Right atrium auricular region (tissue), 2 donors: ENCODE data around the gene SEPTIN5. TPM values are rescaled to one million over a fixed set of nuclear protein-coding genes. Genes with fewer than 3 reads are reported as not detected.

Experiments
- DNase-seq: peaks from one replicate; pipeline ENCODE4 v3.0.0-alpha.2; 2019; ENCODE audit warnings: low spot score
- H3K27ac ChIP-seq, 2 donors: fragments of 200-600 bp; sonication (generic); 1 replicate in 1 of 2; 2 replicates in 1 of 2; pipeline ENCODE4 v1.5.1; 2016 to 2019
- H3K27me3 ChIP-seq, 2 donors: fragments of 200-600 bp; sonication (generic); one replicate each; pipeline versions ENCODE4 v1.5.1 to v1.6.0; 2017 to 2019
- H3K36me3 ChIP-seq: fragments of 200-600 bp; sonication (generic); one replicate; pipeline ENCODE4 v1.5.1; 2016
- H3K4me1 ChIP-seq, 2 donors: fragments of 200-600 bp; sonication (generic); one replicate each; pipeline versions ENCODE4 v1.5.1 to v1.6.0; 2017 to 2019
- H3K4me3 ChIP-seq, 2 donors: fragments of 200-600 bp; sonication (generic); 1 replicate in 1 of 2; 2 replicates in 1 of 2; pipeline ENCODE4 v1.5.1; 2017 to 2019; ENCODE audit warnings: mild to moderate bottlenecking in 1 of 2, moderate library complexity in 1 of 2
- H3K9me3 ChIP-seq, 2 donors: fragments of 200-600 bp; sonication (generic); one replicate each; pipeline ENCODE4 v1.5.1; 2019
- CTCF ChIP-seq, 2 donors: fragments of 200-600 bp; sonication (generic); IDR thresholded peaks; one replicate each; pipeline ENCODE4 v1.5.1; 2019; ENCODE audit warnings: antibody characterized with exemption in 2 of 2
- total RNA-seq, 2 donors: library from RNA; depleted of rRNA; stranded (reverse); fragments of >200 nt; gene quantifications; one replicate each; pipeline ENCODE4 v1.1.0, GENCODE V29; 2016

SEPTIN5 gene
- total RNA-seq, 2 donors from 2014 or later = 162 to 287 TPM

GRCh38 chr22:19720150-19720827 is 6.0 kb downstream of the SEPTIN5 start:
- Histone ChIP-seq H3K27me3 (no peaks in the 10 kb centered on the region), H3K36me3 (peaks cover 25% of the 10 kb centered on the region), H3K27ac (peak overlapping the region; percentile 91 to 96), H3K9me3 (no peaks in the 10 kb centered on the region), H3K4me3 (no peak overlapping the region), H3K4me1 (peaks cover 0 to 77% of the 10 kb centered on the region in 2 donors)
- TF ChIP-seq CTCF (IDR thresholded peaks at IDR 0.05) = no peak
- no peak for DNase-seq

GRCh38 chr22:19720999-19721329 is 6.7 kb downstream of the SEPTIN5 start:
- H3K36me3 ChIP-seq = peaks cover 25% of the 10 kb centered on the region
- H3K4me3 ChIP-seq = no peak overlapping the region
- no peak for DNase-seq
- no peak for TF ChIP-seq CTCF (IDR thresholded peaks at IDR 0.05)
- no peaks in the 10 kb centered on the region for H3K9me3 ChIP-seq
- H3K27ac ChIP-seq = peak overlapping the region; percentile 91 to 96
- H3K4me1 ChIP-seq = peaks cover 0 to 70% of the 10 kb centered on the region in 2 donors
- H3K27me3 ChIP-seq = no peaks in the 10 kb centered on the region

GRCh38 chr22:19721330-19722177 is 7.3 kb downstream of the SEPTIN5 start:
- no peaks in the 10 kb centered on the region for H3K9me3 ChIP-seq
- H3K36me3 ChIP-seq = peaks cover 25% of the 10 kb centered on the region
- no peak for DNase-seq
- no peak for TF ChIP-seq CTCF (IDR thresholded peaks at IDR 0.05)
- H3K27me3 ChIP-seq = no peaks in the 10 kb centered on the region
- no peak overlapping the region for H3K4me3 ChIP-seq
- peak overlapping the region; percentile 91 to 96 for H3K27ac ChIP-seq
- H3K4me1 ChIP-seq = peaks cover 0 to 66% of the 10 kb centered on the region in 2 donors

- no peak for DNase-seq
These were observed 8.1 kb downstream of the SEPTIN5 start for GRCh38 chr22:19722178-19722981.

DNA sequence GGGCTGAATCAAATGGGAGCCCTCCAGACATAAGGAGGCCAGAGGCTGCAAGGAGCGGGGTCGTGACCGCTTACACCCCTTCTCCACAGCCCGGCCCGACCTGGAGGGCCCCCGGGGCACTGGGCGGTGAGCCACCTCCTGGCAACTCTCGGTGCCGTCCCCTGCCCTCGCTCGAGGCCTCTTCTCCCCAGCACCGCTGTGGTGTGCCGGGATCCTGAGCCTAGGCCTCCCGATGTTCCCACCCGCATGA is 8.6 kb downstream of the SEPTIN5 start:
- no peaks in the 10 kb centered on the region for H3K9me3 ChIP-seq
- peak overlapping the region in 1 of 2 donors; percentile 43 for H3K4me3 ChIP-seq
- peak overlapping the region; percentile 71 to 91 for H3K27ac ChIP-seq
- H3K36me3 ChIP-seq = peaks cover 25% of the 10 kb centered on the region
- TF ChIP-seq CTCF (IDR thresholded peaks at IDR 0.05) = no peak
- peaks cover 0 to 57% of the 10 kb centered on the region in 2 donors for H3K4me1 ChIP-seq
- DNase-seq = no peak
- H3K27me3 ChIP-seq = no peaks in the 10 kb centered on the region

More at GRCh38 chr22:19722178-19722981, 8.1 kb downstream of the SEPTIN5 start:
- Histone ChIP-seq H3K9me3 (no peaks in the 10 kb centered on the region), H3K4me3 (no peak overlapping the region), H3K27me3 (no peaks in the 10 kb centered on the region), H3K4me1 (peaks cover 0 to 62% of the 10 kb centered on the region in 2 donors), H3K27ac (peak overlapping the region; percentile 71 to 91), H3K36me3 (peaks cover 25% of the 10 kb centered on the region)
- TF ChIP-seq CTCF (IDR thresholded peaks at IDR 0.05) = no peak
